Peyer's patch (tissue), 4 donors: ENCODE measurements around the gene SLC26A5.

Experiments used
- CTCF ChIP-seq, 6 experiments: fragments of 450-650 bp in 4 of 6; fragments of 200-600 bp in 2 of 6; sonication (generic) in 1 of 6; IDR thresholded peaks; one replicate each; pipeline ENCODE4 v1.5.1; 2017 to 2019; ENCODE audit warnings: antibody characterized with exemption in 6 of 6, mild to moderate bottlenecking in 3 of 6, moderate library complexity in 1 of 6
- POLR2A ChIP-seq, 2 donors: fragments of 450-650 bp; IDR thresholded peaks; one replicate each; pipeline ENCODE4 v1.5.1; 2017; ENCODE audit warnings: antibody characterized with exemption in 2 of 2, mild to moderate bottlenecking in 2 of 2, moderate library complexity in 2 of 2

GRCh38 chr7:103373866-103374643 is 72.0 kb downstream of the SLC26A5 start:
- TF ChIP-seq POLR2A (IDR thresholded peaks at IDR 0.05) (no peak), CTCF (IDR thresholded peaks at IDR 0.05) (no peak)
